Activated T-cell treated with anti-CD3 and anti-CD28 coated beads for 24 hours (primary cell): ENCODE measurements around the gene GPBAR1.
A peak's percentile ranks its signal among the peaks of the same experiment; 100 is the strongest.

Experiments
- DNase-seq: peaks from one replicate; pipeline ENCODE4 v3.0.0-alpha.2; 2020; ENCODE audit warnings: low read depth

The GPBAR1 gene

GRCh38 chr2:218260742-218261422 lies at the start of gene GPBAR1:
TSS of gene GPBAR1 (plus strand) at chr2:218261015. CDS start at chr2:218262725, 1,710 bp downstream.
- DNase-seq: no peak

GRCh38 chr2:218214116-218214515 lies 46.7 kb upstream of the GPBAR1 start:
- DNase-seq: no peak

DNA sequence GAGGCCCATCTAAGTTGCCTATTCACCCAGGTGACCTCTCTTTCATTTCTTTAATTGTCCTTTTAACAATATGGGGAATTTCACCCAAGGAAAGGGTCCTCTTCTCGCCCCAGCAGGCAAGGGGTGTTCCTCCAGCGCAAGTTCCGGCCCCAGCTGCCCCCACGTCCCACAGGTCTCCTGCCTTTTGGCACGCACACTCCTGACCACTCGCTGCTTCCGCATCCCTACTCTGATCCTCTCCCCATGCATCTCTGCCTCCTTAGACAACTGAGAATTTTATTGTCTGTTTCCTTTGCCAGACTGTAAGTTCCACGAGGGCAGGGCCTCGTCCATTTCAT lies 44.5 kb upstream of the GPBAR1 start:
- DNase-seq: no peak

DNA sequence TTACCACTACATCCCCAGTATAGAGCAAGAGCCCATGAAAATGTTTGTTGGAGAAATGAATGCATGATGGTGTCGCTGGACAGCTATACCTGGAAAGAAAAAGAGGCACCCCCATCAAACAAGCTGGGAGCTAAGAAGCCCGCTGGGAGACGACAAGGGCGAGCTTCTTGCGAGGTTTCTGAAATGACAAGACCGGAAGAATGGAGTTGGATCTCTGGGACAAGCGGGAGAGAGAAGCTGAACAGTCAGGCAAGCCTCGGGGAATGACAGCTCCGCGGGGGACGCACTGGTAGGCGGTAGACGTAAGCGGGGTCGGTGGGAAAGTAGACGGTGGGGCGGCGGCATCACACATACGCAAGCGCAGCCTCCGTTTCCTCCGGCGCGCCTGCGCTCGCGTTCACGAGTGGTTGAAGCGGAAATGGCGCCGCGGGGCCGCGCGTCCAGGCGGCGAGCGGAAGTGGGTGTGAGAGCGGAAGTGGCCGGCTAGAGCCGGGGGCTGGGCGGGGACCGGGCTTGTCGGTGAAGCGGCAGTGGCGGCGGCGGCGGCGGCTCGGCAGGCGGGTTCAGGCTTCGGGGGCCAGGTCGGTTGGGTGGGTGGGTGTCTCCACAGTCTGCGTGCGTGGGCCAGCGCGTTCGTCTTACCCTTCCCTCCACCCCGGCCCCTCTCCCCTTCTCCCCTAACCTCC lies 44.0 kb upstream of the GPBAR1 start, which contains the start of gene ARPC2:
TSS of gene ARPC2 (plus strand) at position 516 of the 686 bp plus-strand sequence. CDS start 282 bp downstream, outside the sequence.
- peak; percentile 95 for DNase-seq

DNA sequence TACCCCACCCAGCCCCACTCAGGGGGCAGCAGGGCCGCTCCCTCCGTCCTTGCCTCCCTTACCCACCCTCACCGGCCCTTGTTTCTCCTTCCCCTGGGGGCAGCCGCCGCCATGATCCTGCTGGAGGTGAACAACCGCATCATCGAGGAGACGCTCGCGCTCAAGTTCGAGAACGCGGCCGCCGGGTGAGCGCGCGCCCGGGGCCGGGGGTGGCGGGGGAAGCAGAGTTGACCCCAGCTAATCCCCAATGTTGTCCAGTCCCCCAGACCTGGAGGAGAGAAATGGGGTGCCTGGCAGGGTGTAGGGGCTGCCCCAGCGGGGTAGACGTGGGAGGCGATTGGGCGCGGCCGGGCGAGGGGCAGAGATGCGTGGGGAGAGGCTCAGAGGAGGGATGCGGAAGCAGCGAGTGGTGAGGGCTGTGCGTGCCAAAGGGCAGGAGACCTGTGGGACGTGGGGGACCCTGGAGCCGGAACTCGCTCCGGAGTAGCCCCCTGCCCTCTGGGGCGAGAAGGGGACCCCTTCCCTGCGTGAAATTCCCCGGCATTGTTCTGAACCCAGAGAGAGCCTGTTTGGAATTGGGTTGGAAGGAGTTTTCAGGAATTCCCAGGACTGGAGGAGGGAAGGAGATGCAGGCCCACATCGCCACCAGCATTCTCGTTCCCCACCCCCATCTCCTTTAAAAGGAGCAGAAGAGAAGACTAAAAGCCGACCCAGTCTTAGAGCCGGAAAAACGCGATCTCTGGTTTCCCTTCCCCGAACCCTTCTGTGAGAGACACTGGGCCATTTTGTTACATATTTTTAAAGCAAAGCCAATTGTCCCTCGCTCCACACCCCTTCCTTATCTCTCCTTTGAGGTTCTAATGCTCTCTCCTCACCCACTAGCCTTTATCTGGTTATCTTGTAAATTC lies 43.2 kb upstream of the GPBAR1 start:
- peak; percentile 58 for DNase-seq

- no peak for DNase-seq
Observed at GRCh38 chr2:218218268-218219185, 42.3 kb upstream of the GPBAR1 start.

DNA sequence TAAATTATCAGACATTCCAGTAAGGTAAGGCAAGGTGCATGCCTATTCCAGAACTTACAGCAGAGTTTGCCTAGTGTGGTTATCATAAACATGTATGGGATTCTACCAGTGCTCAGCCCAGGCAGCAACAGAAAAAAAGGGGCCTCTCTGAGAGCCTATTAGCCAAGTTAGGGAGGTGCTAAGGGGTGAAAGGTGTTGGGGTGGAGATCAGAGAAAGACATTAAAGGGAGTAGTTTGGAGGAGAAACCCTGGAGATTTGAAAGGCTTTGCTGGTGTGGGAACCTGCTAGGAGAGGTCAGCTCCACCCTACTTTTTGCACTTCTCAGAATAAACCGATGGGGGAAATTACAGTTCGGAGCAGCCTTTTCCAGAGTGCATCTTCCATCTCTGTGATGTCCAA lies 40.9 kb upstream of the GPBAR1 start:
- no peak for DNase-seq

DNA sequence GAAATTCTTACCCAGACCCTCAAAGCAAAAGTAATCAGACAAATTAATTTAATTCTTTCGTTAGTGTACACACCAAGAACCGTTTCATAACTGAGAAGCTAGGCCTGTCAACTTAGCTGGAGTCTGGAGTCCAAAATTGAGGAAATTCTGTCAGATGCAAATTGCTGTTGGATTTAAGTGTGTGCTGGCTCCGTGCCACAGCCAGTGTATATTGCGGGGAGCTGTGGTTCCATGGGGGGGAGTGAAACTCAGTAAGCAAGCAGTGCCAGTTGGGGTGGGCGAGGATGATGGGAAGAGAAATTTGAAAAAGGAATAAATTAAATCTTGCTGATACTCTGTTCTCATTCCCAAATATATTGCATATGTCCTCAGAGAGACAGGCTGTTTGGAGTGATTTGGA lies 39.8 kb upstream of the GPBAR1 start:
- DNase-seq: no peak

DNA sequence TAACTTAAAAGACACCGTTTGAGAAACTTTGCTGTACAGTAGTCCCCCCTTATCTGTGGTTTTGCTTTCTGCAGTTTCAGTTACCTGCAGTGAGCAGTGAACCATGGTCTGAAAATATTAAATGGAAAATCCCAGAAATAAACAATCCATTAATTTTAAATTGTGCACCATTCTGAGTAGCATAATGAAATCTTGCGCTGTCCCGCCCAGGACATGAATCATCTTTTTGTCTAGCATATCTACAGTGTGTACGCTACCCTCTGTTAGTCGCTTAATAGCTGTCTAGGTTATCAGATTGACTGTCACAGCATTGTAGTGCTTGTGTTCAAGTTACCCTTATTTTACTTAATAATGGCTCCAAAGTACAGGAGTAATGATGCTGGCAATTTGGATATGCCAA lies 37.8 kb upstream of the GPBAR1 start:
- DNase-seq: no peak

- no peak for DNase-seq
Observed at GRCh38 chr2:218224186-218224585, 36.6 kb upstream of the GPBAR1 start.

GRCh38 chr2:218226903-218227302 lies 33.9 kb upstream of the GPBAR1 start:
- DNase-seq: no peak

- no peak for DNase-seq
Observed at GRCh38 chr2:218228366-218229090, 32.3 kb upstream of the GPBAR1 start.

DNA sequence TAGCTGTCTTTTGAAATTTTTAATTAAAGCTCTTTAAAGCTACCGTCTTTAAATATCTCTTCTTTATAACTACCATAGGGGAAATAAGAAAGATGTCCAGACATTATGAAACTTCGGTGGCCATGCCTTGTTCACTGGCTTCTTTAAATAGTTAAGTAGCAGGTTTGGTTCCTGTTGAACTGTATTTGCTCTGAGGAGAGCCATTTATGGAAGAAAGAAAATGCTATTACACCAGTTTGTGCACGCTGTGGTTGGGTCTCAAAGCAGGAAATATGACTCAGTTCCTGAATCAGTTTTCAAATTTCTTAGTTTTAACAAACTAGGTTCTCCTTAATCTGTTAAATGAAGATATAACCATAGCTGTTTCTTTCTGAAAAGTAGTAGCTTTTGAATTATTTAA lies 31.6 kb upstream of the GPBAR1 start:
- peak; percentile 44 for DNase-seq

DNA sequence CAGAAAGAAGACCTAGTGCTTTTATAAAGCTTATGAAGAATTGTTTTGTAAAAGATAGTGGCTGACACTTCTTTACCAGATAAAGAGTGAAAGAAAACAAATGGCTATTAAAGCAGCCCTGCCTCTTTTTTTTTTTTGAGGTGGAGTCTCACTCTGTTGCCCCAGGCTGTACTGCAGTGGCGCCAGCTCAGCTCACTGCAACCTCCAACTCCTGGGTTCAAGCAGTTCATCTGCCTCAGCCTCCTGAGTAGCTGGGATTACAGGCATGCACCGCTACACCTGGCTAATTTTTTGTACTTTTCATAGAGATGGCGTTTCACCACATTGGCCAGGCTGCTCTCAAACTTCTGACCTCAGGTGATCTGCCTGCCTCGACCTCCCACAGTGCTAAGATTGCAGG lies 31.0 kb upstream of the GPBAR1 start:
- no peak for DNase-seq

DNA sequence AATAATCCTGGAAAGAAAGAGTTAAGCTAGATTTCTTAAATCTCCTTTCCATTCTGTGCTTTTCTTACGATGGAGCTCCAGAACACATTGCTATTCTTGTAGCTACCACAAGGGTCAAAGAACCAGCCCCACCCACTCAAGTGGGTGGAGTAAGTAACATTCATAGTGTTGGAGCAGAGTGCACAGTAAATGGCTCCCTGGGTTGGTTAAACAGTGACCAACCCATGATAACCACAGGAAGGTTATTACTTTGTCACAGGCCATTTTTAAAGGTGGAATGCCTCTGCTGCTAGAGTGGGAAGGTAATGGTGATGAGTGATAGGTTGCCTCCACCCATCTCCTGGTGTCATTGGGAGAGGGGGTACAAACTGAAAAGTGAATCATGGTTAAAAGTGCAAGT lies 29.9 kb upstream of the GPBAR1 start:
- no peak for DNase-seq

- no peak for DNase-seq
Observed at GRCh38 chr2:218233543-218233942, 27.3 kb upstream of the GPBAR1 start.

DNA sequence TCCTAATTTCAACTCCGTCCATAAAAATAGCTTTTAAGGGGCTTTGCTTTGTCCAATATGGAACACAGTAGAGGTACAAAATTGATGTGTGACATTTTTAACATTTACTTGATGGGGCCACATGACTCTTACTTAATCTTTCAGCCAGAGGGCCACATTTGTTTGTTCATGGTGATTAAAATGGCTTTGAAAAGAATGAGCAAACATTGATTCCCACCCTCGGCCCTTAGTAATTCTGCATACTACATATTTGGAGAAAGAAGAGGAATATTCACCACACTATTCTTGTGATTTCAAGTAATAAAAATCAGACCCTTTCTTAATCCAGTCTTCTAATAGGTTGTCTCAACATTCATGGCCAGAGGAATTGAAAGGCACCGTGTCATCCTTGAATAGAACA lies 26.3 kb upstream of the GPBAR1 start:
- DNase-seq: no peak

DNA sequence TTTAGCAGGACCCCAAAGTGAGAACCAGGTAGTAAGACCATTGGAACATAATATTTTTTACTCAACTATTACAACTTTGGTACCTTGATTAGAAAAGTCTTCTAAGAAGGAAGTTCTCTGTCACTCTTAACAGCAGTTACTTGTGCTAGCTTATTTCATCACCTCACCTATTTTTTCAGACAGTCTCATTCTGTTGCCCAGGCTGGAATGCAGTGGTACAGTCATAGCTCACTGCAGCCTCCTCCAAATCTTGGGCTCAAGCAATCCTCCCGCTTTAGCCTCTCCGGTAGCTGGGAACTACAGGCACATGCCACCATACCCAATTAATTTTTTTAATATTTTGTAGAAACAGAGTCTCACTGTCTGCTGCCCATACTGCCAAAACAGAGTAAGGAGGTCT lies 25.8 kb upstream of the GPBAR1 start:
- DNase-seq: no peak

- DNase-seq: no peak
Observed at GRCh38 chr2:218236829-218237228, 24.0 kb upstream of the GPBAR1 start.

GRCh38 chr2:218238887-218239286 lies 21.9 kb upstream of the GPBAR1 start:
- no peak for DNase-seq

DNA sequence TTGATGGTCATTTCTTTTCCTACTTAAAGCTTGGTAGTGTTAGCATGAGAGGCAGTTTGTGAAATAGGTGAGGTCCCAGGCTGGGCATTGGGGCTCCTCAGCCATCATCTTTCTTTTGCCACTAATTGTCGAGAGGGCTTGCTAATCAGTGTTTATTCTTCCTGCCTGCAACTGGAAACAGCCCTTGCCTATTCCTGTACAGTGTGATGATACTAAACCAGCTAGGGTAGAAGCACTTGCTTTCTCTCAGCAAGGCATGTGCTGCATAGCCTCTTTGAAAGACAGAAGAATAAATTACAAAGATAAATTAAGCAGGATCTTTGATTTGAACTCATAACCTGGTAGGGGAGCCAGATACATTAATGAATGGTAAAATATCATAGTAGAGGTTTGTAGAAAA lies 16.6 kb upstream of the GPBAR1 start:
- DNase-seq: no peak
